ENCODE results near the gene LNPEP.
A peak's percentile ranks its signal among the peaks of the same experiment; 100 is the strongest.

The LNPEP gene

GRCh38 chr5:96920744-96921355, 15.0 kb upstream of the LNPEP start:
- Histone ChIP-seq H3K4me2 (ENCODE audit: low read length) (peak overlapping the region; percentile 71), H3K36me3 (ENCODE audit: control insufficient read depth, low read length) (no peaks in the 10 kb centered on the region), H3K9me2 (replicated peaks; ENCODE audit: control insufficient read depth, low read length) (no peaks in the 10 kb centered on the region), H3K27me3 (ENCODE audit: control insufficient read depth, low read length) (no peaks in the 10 kb centered on the region), H3K27ac (ENCODE audit: low read depth, low read length) (peak overlapping the region; percentile 70), H3K4me3 (ENCODE audit: low read length) (peak overlapping the region; percentile 61), H3K9me3 (ENCODE audit: control insufficient read depth, insufficient read depth, low read length) (no peaks in the 10 kb centered on the region), H3K79me2 (ENCODE audit: control insufficient read depth, low read length) (no peaks in the 10 kb centered on the region), H4K20me1 (ENCODE audit: control insufficient read depth, insufficient read depth, low read depth, low read length) (no peaks in the 10 kb centered on the region), H3F3A (ENCODE audit: control insufficient read depth, insufficient read depth) (peaks cover 13% of the 10 kb centered on the region), H3K4me1 (ENCODE audit: control insufficient read depth, low read length) (peaks cover 57% of the 10 kb centered on the region)
- TF ChIP-seq CTCF (IDR thresholded peaks at IDR 0.05; ENCODE audit: low read depth, low read length, poor library complexity, severe bottlenecking), result no peak
- no peak for TF ChIP-seq EZH2phosphoT487 (IDR thresholded peaks at IDR 0.05; ENCODE audit: borderline replicate concordance, low read length)

GRCh38 chr5:96922499-96923244, 13.2 kb upstream of the LNPEP start:
- no peaks in the 10 kb centered on the region for H3K36me3 ChIP-seq (ENCODE audit: control insufficient read depth, low read length)
- H3K27ac ChIP-seq (ENCODE audit: low read depth, low read length), result peak overlapping the region; percentile 70
- peaks cover 68% of the 10 kb centered on the region for H3K4me1 ChIP-seq (ENCODE audit: control insufficient read depth, low read length)
- peaks cover 16% of the 10 kb centered on the region for H3F3A ChIP-seq (ENCODE audit: control insufficient read depth, insufficient read depth)
- no peaks in the 10 kb centered on the region for H3K27me3 ChIP-seq (ENCODE audit: control insufficient read depth, low read length)
- no peaks in the 10 kb centered on the region for H4K20me1 ChIP-seq (ENCODE audit: control insufficient read depth, insufficient read depth, low read depth, low read length)
- H3K79me2 ChIP-seq (ENCODE audit: control insufficient read depth, low read length), result no peaks in the 10 kb centered on the region
- H3K9me3 ChIP-seq (ENCODE audit: control insufficient read depth, insufficient read depth, low read length), result no peaks in the 10 kb centered on the region
- H3K9me2 ChIP-seq (replicated peaks; ENCODE audit: control insufficient read depth, low read length), result no peaks in the 10 kb centered on the region
- H3K4me2 ChIP-seq (ENCODE audit: low read length), result peak overlapping the region; percentile 71
- no peak for TF ChIP-seq EZH2phosphoT487 (IDR thresholded peaks at IDR 0.05; ENCODE audit: borderline replicate concordance, low read length)
- no peak for TF ChIP-seq CTCF (IDR thresholded peaks at IDR 0.05; ENCODE audit: low read depth, low read length, poor library complexity, severe bottlenecking)
- peak overlapping the region; percentile 61 for H3K4me3 ChIP-seq (ENCODE audit: low read length)

- Histone ChIP-seq H3K27me3 (ENCODE audit: control insufficient read depth, low read length) (no peaks in the 10 kb centered on the region), H3F3A (ENCODE audit: control insufficient read depth, insufficient read depth) (peaks cover 16% of the 10 kb centered on the region), H3K4me2 (ENCODE audit: low read length) (peak overlapping the region; percentile 71), H3K36me3 (ENCODE audit: control insufficient read depth, low read length) (no peaks in the 10 kb centered on the region), H3K9me2 (replicated peaks; ENCODE audit: control insufficient read depth, low read length) (no peaks in the 10 kb centered on the region), H4K20me1 (ENCODE audit: control insufficient read depth, insufficient read depth, low read depth, low read length) (no peaks in the 10 kb centered on the region), H3K4me3 (ENCODE audit: low read length) (peak overlapping the region; percentile 38), H3K27ac (ENCODE audit: low read depth, low read length) (peak overlapping the region; percentile 56), H3K79me2 (ENCODE audit: control insufficient read depth, low read length) (no peaks in the 10 kb centered on the region), H3K4me1 (ENCODE audit: control insufficient read depth, low read length) (peaks cover 80% of the 10 kb centered on the region), H3K9me3 (ENCODE audit: control insufficient read depth, insufficient read depth, low read length) (no peaks in the 10 kb centered on the region)
- TF ChIP-seq EZH2phosphoT487 (IDR thresholded peaks at IDR 0.05; ENCODE audit: borderline replicate concordance, low read length) (no peak), CTCF (IDR thresholded peaks at IDR 0.05; ENCODE audit: low read depth, low read length, poor library complexity, severe bottlenecking) (no peak)
These were observed 11.8 kb upstream of the LNPEP start for GRCh38 chr5:96924016-96924443.
